Measurements from ENCODE around the gene DCPS.

DNA sequence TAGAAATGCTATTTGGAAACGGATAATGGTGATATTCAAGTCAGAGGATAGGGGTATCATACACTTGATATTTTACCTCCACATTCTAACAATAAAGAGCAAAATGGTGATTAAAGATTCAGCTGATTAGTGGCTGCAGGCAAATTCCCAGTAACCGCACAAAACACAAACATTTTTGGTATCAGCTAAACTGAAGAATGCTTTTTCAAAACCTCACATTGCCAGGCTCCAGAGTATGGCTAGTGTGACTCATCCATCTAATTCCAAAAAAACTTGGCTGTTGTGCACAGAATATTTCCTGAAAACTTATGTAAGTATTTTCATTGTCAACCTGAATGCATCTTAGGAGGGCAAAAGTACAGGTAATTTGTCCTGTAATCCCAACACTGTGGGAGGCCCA is 46.1 kb upstream of the DCPS start:
- TF ChIP-seq SIN3A (IDR thresholded peaks at IDR 0.05; ENCODE audit: borderline replicate concordance, insufficient read depth, low read length): no peak
- no peak for TF ChIP-seq POLR2AphosphoS5 (IDR thresholded peaks at IDR 0.05; ENCODE audit: low read depth, low read length)

Measured in PFSK-1 (cell line).